AG04450 (cell line): ENCODE results near the gene OR2T4. TPM values are rescaled to one million over a fixed set of nuclear protein-coding genes. Genes with fewer than 3 reads are reported as not detected.

Experiments used
- CTCF ChIA-PET: fragments of 300-600, 350-600 bp; formaldehyde crosslinking; extraction: SDS; loops from one replicate; lab custom pipeline; 2022; ENCODE audit warnings: antibody characterized with exemption, inconsistent platforms; lab: Charles Lee
- POLR2A ChIA-PET: fragments of 350-600 bp; formaldehyde crosslinking; extraction: SDS; loops from one replicate; lab custom pipeline; 2021; ENCODE audit warnings: antibody characterized with exemption, inconsistent platforms; lab: Yijun Ruan, JAX
- DNase-seq: peaks from one replicate; pipeline ENCODE4 v3.0.0-alpha.2; 2011; ENCODE audit warnings: low read depth, low spot score
- H3K27ac ChIP-seq: one replicate; pipeline ENCODE4 v1.5.1; 2012; ENCODE audit warnings: low read depth, low read length, control low read depth
- H3K27me3 ChIP-seq: one replicate; pipeline ENCODE4 v1.6.0; 2012; ENCODE audit warnings: low read length; ENCODE audit not compliant: control insufficient read depth, insufficient read depth
- H3K4me3 ChIP-seq: 2 replicates; pipeline ENCODE4 v1.5.1; 2011; ENCODE audit warnings: mild to moderate bottlenecking, low read depth, low read length, control low read depth
- H3K9me3 ChIP-seq: 2 replicates; pipeline ENCODE4 v1.5.1; 2012; ENCODE audit warnings: low read length; ENCODE audit not compliant: control insufficient read depth, insufficient read depth
- CTCF ChIP-seq: IDR thresholded peaks from 2 replicates; pipeline ENCODE4 v1.5.1; 2011; ENCODE audit warnings: low read depth, low read length, control low read depth, inconsistent platforms
- polyA plus RNA-seq: library from polyadenylated mRNA; depleted of rRNA; stranded (reverse); fragments of >200 nt; gene quantifications from 2 replicates; pipeline ENCODE4 v1.2.3, GENCODE V29; 2011

The OR2T4 gene
- polyA plus RNA-seq, 1 experiment, result not detected

DNA sequence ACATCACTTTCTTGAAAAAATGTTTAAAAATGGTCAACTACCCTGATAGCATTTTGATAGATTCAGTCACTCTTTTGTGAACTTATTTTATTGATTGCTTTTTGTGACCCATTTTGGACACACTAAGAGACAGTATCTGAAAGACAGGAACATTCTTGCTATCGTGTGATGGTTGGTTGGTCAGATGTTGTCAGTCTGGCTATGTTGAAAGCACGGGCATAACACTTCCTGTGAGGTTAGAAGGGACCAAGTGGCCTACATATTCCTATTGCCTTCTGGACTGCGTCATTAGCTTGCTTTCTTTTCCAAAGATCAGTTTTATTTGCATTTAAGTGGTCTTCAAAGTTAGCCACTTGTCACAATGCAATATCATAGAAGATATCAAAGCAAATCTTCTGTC is 15.5 kb downstream of the OR2T4 start:
- H3K9me3 ChIP-seq, result peaks cover 19% of the 10 kb centered on the region; the same call in 1 of the 2 replicates
- H3K27ac ChIP-seq, result no peak overlapping the region
- DNase-seq, result no peak
- H3K4me3 ChIP-seq, result no peak overlapping the region
- ChIA-PET POLR2A (no interaction called here), CTCF (no interaction called here)
- TF ChIP-seq CTCF, result no peak
- H3K27me3 ChIP-seq, result no peaks in the 10 kb centered on the region

DNA sequence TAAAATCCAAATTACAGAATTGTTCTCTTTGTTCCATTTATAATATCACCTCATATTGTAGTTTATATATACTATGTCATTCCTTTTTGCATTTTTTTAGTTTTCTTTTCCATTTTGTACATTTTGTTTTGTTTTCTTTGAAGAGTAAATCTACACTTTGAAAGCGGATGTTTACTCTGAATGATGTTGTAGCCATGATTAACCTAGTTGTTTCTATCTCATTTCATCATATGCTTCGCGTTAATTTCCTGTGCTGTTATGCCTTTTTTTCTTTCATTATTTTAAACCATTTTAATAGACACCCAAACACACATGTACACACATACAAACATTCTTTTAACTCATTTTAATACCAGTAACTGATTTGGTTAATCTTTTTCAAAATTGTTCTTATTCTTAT is 19.4 kb downstream of the OR2T4 start:
- H3K27ac ChIP-seq, result no peak overlapping the region
- TF ChIP-seq CTCF, result no peak
- POLR2A ChIA-PET, result no interaction called here
- no peak for DNase-seq
- CTCF ChIA-PET, result no interaction called here
- H3K4me3 ChIP-seq, result no peak overlapping the region
- H3K27me3 ChIP-seq, result no peaks in the 10 kb centered on the region
- H3K9me3 ChIP-seq, result peaks cover 4% of the 10 kb centered on the region; the same call in 1 of the 2 replicates

DNA sequence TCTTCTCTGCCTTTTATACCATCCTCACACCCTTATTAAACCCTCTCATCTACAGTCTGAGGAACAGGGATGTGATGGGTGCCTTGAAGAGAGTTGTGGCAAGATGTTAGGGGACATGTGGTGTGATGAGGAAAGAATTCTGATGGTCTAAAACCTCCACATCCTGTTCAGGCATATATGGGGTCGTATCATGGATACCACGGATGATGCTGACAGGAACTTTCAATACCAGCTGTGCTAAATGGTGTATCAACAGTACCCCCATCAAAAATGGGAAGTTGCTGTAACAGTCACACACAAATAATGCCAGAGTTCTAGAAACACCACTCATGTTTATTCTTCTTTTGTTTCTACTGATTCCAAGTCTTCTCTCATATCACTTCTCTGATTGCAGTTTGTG is 27.0 kb downstream of the OR2T4 start:
- Histone ChIP-seq H3K4me3 (no peak overlapping the region), H3K27ac (no peak overlapping the region), H3K27me3 (no peaks in the 10 kb centered on the region), H3K9me3 (peaks cover 21% of the 10 kb centered on the region)
- ChIA-PET POLR2A (no interaction called here), CTCF (no interaction called here)
- DNase-seq, result no peak
- TF ChIP-seq CTCF, result no peak

DNA sequence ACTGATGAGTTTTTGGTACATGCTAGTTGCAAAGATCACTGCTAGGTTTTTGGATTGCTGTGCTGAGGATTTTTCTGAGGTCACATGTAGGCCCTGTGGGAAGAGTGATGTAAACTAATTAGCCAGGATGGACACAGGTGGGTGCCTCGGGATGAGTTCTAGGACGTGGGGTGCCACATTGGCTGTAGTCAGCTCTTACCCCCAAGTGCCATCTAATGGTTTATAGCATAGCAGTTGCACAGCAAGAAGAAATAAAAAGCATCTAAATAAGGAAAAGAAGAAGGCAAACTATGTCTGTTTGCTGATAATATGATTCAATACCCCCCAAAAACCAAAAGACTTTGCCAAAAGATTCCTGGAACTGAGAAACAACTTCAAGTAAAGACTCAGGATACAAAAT is 31.6 kb downstream of the OR2T4 start:
- Histone ChIP-seq H3K4me3 (no peak overlapping the region), H3K27me3 (no peaks in the 10 kb centered on the region), H3K27ac (no peak overlapping the region), H3K9me3 (peaks cover 11% of the 10 kb centered on the region; the same call in 1 of the 2 replicates)
- CTCF ChIA-PET, result no interaction called here
- DNase-seq, result no peak
- POLR2A ChIA-PET, result no interaction called here
- TF ChIP-seq CTCF, result no peak

DNA sequence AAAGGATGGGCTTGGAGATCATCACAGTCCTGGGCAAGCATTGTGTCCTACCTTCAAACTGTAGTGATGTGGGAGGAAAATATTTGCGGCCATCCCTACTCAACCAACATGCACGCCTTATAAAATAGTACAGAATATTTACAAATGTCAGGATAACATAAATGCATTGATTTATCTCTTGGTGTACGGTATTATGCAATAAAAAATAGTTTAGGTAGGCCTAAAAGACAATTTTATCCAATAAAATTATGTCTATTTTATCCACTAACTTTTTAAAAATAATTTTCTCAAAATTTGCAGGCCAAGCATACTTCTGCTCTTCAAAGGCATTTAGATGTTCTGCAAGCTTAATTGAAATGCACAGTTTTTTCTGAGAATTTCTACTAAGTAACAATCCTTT is 41.3 kb downstream of the OR2T4 start, which contains the start of gene OR2T1:
TSS of gene OR2T1 (plus strand) at position 301 of the 400 bp plus-strand sequence. CDS start 3,100 bp downstream, outside the sequence.
- no peak for TF ChIP-seq CTCF
- no peak within 1 kb of the TSS for H3K27ac ChIP-seq
- ChIA-PET POLR2A (no interaction called here), CTCF (no interaction called here)
- peaks cover 17% of the 10 kb centered on the region for H3K9me3 ChIP-seq
- no peak for DNase-seq
- H3K27me3 ChIP-seq, result no peaks in the 10 kb centered on the region
- no peak within 1 kb of the TSS for H3K4me3 ChIP-seq
